Sigmoid colon (tissue), 7 donors: ENCODE measurements around the gene PIGH. TPM values are rescaled to one million over a fixed set of nuclear protein-coding genes. Genes with fewer than 3 reads are reported as not detected.
A peak's percentile ranks its signal among the peaks of the same experiment; 100 is the strongest.

ENCODE experiments used
- DNase-seq: peaks from one replicate; pipeline ENCODE4 v3.0.0-alpha.2; 2019
- H3K27ac ChIP-seq, 4 donors: fragments of 200-600 bp; sonication (generic); one replicate each; pipeline ENCODE4 v1.5.1; 2016 to 2019; ENCODE audit warnings: mild to moderate bottlenecking in 1 of 4
- H3K27me3 ChIP-seq, 3 donors: fragments of 200-600 bp; sonication (generic); one replicate each; pipeline ENCODE4 v1.5.1; 2019; ENCODE audit warnings: mild to moderate bottlenecking in 1 of 3
- H3K36me3 ChIP-seq, 4 donors: fragments of 200-600 bp; sonication (generic); one replicate each; pipeline ENCODE4 v1.5.1; 2016 to 2019
- H3K4me1 ChIP-seq, 4 donors: fragments of 200-600 bp; sonication (generic); one replicate each; pipeline ENCODE4 v1.5.1; 2017 to 2019
- H3K4me3 ChIP-seq, 4 donors: fragments of 200-600 bp; sonication (generic); one replicate each; pipeline ENCODE4 v1.5.1; 2017 to 2019; ENCODE audit warnings: mild to moderate bottlenecking in 2 of 4, moderate library complexity in 1 of 4
- H3K9me3 ChIP-seq, 4 donors: fragments of 200-600 bp in 3 of 4; sonication (generic) in 3 of 4; one replicate each; pipeline versions ENCODE4 v1.5.1 to v1.6.1; 2013 to 2019
- EP300 ChIP-seq, 4 donors: sonication (generic); formaldehyde crosslinking; IDR thresholded peaks; one replicate each; pipeline ENCODE4 v1.6.1; 2017; ENCODE audit warnings: antibody characterized with exemption in 4 of 4
- POLR2A ChIP-seq, 2 donors: fragments of 450-650 bp; IDR thresholded peaks; one replicate each; pipeline ENCODE4 v1.6.1; 2016; ENCODE audit warnings: antibody characterized with exemption in 2 of 2, mild to moderate bottlenecking in 2 of 2, moderate library complexity in 2 of 2
- POLR2AphosphoS5 ChIP-seq, 4 donors: sonication (generic); formaldehyde crosslinking; IDR thresholded peaks; one replicate each; pipeline ENCODE4 v1.6.1; 2017; ENCODE audit warnings: antibody characterized with exemption in 4 of 4
- WGBS, 2 donors: extraction: QIAGEN DNeasy Blood & Tissue Kit; methylation state at CpG; one replicate each; pipeline ENCODE4 v1.1.7; 2013; 5-methylcytosine and 5-hydroxymethylcytosine counted together
- intact Hi-C: fragments of 100-400 bp; cut with DNase I; formaldehyde crosslinking; loops from one replicate; pipeline ENCODE4 v1.15.1; 2023
- polyA plus RNA-seq, 3 donors: library from polyadenylated mRNA; stranded (reverse); fragments of 200-250 nt; gene quantifications; one replicate each; pipeline ENCODE4 v1.2.3, GENCODE V29; 2013
- total RNA-seq, 4 donors: library from RNA; depleted of rRNA; stranded (reverse); fragments of >200 nt; gene quantifications; one replicate each; pipeline ENCODE4 v1.1.0, GENCODE V29; 2016
- TF ChIP-seq, protein P1 (sequence below), 4 experiments: fragments of 450-650 bp in 3 of 4; fragments of 200-600 bp in 1 of 4; IDR thresholded peaks; one replicate each; pipeline ENCODE4 v1.5.1; 2016 to 2019; ENCODE audit warnings: antibody characterized with exemption in 4 of 4, mild to moderate bottlenecking in 3 of 4, moderate library complexity in 2 of 4
- donor health status: healthy with polysubstance abuse.
- donor health status: Bipolar disorder and iron deficiency.
- donor health status: healthy.

The PIGH gene
- total and polyA plus RNA-seq, 7 donors, result 8.4 to 32.9 (median 15.2) TPM

DNA sequence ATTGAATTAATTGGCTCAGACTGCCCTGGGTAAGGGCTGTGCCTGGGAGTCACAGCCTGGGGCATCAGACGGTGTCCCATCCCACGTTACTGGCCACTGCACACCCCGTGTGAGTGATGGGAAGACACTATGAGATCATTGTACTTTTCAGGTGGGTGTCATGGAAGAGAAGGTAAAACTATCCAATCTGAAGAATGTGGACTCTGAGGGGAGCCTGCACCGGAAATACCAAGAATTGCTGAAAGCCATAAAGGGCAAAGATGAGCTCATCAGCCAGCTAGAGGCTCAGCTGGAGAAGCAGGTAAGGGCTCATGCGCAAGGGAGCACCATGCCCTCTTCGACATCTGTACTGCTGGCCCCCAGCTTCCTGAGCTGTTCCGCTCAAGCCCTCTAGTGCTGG is 43.0 kb downstream of the PIGH start:
- H3K36me3 ChIP-seq, result no peaks in the 10 kb centered on the region
- no peak for DNase-seq
- no peaks in the 10 kb centered on the region for H3K27me3 ChIP-seq
- intact Hi-C loops, result no loop called here
- no peak overlapping the region for H3K4me3 ChIP-seq
- H3K4me1 ChIP-seq, result no peaks in the 10 kb centered on the region
- TF ChIP-seq POLR2A (IDR thresholded peaks at IDR 0.05) (no peak), POLR2AphosphoS5 (IDR thresholded peaks at IDR 0.05) (no peak)
- 87 to 90% methylated on average over 7 of the region's 7 CpGs for WGBS, 2 donors
- no peaks in the 10 kb centered on the region for H3K9me3 ChIP-seq
- H3K27ac ChIP-seq, result no peak overlapping the region

DNA sequence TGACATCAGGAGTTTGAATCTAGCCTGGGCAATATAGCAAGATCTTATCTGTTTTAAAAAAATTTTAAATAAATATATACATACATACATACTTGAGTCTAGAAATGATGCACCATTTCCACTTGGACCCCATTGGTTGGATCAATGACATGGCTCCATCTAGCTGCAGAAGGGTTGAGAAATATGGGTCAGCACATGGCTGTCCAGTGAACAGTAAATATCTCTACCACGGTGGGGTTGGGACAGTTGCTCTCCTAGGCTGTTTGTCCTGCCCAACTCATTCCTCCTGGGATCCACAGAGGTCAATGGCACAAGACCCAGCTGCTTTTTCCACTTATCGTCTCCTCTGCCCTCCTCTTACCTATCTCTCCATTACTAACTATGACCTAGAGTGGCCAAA is 43.4 kb downstream of the PIGH start:
- H3K4me1 ChIP-seq, result no peaks in the 10 kb centered on the region
- TF ChIP-seq EP300 (IDR thresholded peaks at IDR 0.05), result no peak
- TF ChIP-seq POLR2A (IDR thresholded peaks at IDR 0.05), result no peak
- TF ChIP-seq, protein P1, sequence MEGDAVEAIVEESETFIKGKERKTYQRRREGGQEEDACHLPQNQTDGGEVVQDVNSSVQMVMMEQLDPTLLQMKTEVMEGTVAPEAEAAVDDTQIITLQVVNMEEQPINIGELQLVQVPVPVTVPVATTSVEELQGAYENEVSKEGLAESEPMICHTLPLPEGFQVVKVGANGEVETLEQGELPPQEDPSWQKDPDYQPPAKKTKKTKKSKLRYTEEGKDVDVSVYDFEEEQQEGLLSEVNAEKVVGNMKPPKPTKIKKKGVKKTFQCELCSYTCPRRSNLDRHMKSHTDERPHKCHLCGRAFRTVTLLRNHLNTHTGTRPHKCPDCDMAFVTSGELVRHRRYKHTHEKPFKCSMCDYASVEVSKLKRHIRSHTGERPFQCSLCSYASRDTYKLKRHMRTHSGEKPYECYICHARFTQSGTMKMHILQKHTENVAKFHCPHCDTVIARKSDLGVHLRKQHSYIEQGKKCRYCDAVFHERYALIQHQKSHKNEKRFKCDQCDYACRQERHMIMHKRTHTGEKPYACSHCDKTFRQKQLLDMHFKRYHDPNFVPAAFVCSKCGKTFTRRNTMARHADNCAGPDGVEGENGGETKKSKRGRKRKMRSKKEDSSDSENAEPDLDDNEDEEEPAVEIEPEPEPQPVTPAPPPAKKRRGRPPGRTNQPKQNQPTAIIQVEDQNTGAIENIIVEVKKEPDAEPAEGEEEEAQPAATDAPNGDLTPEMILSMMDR (IDR thresholded peaks at IDR 0.05), result no peak
- TF ChIP-seq POLR2AphosphoS5 (IDR thresholded peaks at IDR 0.05), result no peak
- no peak overlapping the region for H3K4me3 ChIP-seq
- intact Hi-C loops, result no loop called here
- no peak overlapping the region for H3K27ac ChIP-seq
- no peaks in the 10 kb centered on the region for H3K36me3 ChIP-seq
- WGBS, 2 donors, result 65 to 81% methylated on average over 2 of the region's 2 CpGs
- no peaks in the 10 kb centered on the region for H3K9me3 ChIP-seq
- no peak for DNase-seq
- H3K27me3 ChIP-seq, result no peaks in the 10 kb centered on the region

DNA sequence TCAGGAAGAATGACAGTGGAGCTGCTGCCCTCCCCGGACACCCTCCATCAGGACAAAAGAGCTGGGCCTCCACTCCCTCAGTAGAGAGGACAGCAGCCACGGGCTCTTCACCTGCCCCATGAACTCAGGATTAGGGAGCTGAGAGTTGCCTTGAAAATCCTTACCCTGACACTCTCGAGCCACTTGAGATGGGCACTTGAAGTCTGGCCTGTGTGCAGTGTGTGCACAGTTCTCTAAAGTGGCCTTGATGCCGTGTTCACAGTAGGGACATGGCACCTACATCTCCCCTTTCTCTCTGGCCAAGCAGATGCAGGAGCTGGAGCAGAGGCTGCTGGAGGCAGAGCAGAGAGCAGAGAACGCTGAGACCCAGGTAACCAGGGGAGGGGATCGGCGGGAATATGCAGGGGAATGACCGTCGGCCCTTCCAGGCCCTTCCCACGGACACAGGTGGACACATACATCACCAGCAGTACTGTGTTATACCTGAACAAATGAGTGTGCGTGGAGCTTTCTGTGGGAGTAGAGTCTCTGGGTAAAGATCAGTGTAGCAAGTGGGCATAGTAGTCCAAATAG is 44.5 kb downstream of the PIGH start:
- intact Hi-C loops, result no loop called here
- no peaks in the 10 kb centered on the region for H3K9me3 ChIP-seq
- H3K27me3 ChIP-seq, result no peaks in the 10 kb centered on the region
- TF ChIP-seq EP300 (IDR thresholded peaks at IDR 0.05) (no peak), POLR2A (IDR thresholded peaks at IDR 0.05) (no peak)
- 86 to 88% methylated on average over 11 of the region's 11 CpGs for whole genome bisulfite sequencing, 2 donors
- H3K36me3 ChIP-seq, result no peaks in the 10 kb centered on the region
- no peaks in the 10 kb centered on the region for H3K4me1 ChIP-seq
- H3K4me3 ChIP-seq, result no peak overlapping the region
- no peak for DNase-seq
- no peak overlapping the region for H3K27ac ChIP-seq

DNA sequence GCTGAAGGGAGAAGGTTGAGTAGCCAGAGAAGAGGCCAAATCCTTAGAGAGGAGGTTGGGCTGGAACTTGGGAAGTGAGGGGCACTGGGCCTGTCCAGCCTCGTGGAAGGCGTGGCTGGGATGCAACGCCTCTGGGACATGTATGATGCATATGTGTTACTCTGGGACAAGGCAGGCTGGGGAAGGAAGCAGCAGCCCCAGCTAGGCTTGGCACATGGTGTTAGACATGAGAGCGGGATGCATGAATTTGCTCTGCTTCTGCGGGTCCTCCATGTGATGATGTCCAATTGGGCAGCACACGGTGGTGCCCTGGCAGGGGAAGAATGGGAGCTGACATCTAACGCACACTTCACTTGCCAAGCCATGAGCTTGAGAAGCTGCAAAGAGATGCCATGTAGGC is 45.7 kb downstream of the PIGH start:
- DNase-seq, result peak; percentile 17

DNA sequence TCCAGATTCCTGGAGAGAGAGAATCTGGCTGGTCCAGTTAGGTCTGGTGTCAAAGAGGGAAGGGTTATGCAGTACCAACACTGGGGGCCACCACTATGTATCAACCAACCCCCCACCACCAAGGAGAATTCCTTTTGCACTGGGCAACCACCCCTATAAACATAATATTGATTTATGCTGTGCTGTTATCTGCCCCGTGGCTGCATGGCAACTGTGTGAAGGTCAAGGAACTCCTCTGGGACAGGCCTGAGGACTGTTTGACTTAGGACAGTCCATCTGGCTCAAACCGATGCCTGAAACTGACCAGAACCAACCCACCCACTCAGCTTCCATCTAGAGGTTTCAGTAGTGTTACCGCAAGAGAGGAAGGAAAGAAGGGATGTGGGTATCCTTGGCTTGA is 46.5 kb downstream of the PIGH start:
- Histone ChIP-seq H3K4me1 (no peaks in the 10 kb centered on the region), H3K4me3 (no peak overlapping the region), H3K9me3 (no peaks in the 10 kb centered on the region), H3K27ac (no peak overlapping the region), H3K27me3 (no peaks in the 10 kb centered on the region), H3K36me3 (no peaks in the 10 kb centered on the region)
- TF ChIP-seq POLR2A (IDR thresholded peaks at IDR 0.05) (no peak), EP300 (IDR thresholded peaks at IDR 0.05) (no peak), POLR2AphosphoS5 (IDR thresholded peaks at IDR 0.05) (no peak)
- TF ChIP-seq, protein P1 (IDR thresholded peaks at IDR 0.05), result no peak
- intact Hi-C loops, result no loop called here
- WGBS, 2 donors, result 43 to 61% methylated on average over 3 of the region's 3 CpGs
- peak; percentile 33 for DNase-seq

More for the DNA sequence above, 45.7 kb downstream of the PIGH start:
- intact Hi-C loops, result no loop called here
- H3K9me3 ChIP-seq, result no peaks in the 10 kb centered on the region
- no peaks in the 10 kb centered on the region for H3K27me3 ChIP-seq
- no peaks in the 10 kb centered on the region for H3K4me1 ChIP-seq
- no peaks in the 10 kb centered on the region for H3K36me3 ChIP-seq
- no peak for TF ChIP-seq POLR2AphosphoS5 (IDR thresholded peaks at IDR 0.05)
- no peak for TF ChIP-seq POLR2A (IDR thresholded peaks at IDR 0.05)
- no peak for TF ChIP-seq EP300 (IDR thresholded peaks at IDR 0.05)
- TF ChIP-seq, protein P1 (IDR thresholded peaks at IDR 0.05), result no peak
- no peak overlapping the region for H3K4me3 ChIP-seq
- H3K27ac ChIP-seq, result no peak overlapping the region
- WGBS, 2 donors, result 90 to 93% methylated on average over 7 of the region's 7 CpGs

DNA sequence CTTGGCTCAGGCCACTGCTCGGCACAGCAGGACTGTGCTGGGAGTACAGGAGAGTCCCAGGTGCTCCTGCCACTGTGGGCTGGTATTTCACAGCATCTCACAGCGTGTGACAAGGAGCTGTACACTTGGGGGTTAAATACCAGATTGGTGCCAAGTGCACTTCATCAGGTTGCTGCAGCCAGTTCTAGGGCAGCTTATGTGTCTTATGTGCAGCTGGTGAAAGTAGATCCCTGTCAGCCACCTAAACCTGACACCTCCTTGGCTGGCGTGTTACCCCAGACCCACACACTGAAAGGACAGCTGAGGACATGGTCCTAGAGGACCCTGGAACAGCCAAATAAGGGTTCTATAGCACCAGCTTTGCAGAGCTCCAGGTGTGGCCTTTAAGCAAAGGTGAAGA is 48.1 kb downstream of the PIGH start:
- H3K4me1 ChIP-seq, result no peaks in the 10 kb centered on the region
- H3K4me3 ChIP-seq, result no peak overlapping the region
- no peak for DNase-seq
- 92 to 95% methylated on average over 3 of the region's 3 CpGs for WGBS, 2 donors
- H3K27ac ChIP-seq, result no peak overlapping the region
- H3K9me3 ChIP-seq, result no peaks in the 10 kb centered on the region
- H3K36me3 ChIP-seq, result no peaks in the 10 kb centered on the region
- intact Hi-C loops, result no loop called here
- TF ChIP-seq POLR2AphosphoS5 (IDR thresholded peaks at IDR 0.05) (no peak), POLR2A (IDR thresholded peaks at IDR 0.05) (no peak)
- TF ChIP-seq, protein P1 (IDR thresholded peaks at IDR 0.05), result no peak
- no peaks in the 10 kb centered on the region for H3K27me3 ChIP-seq
